HG03342 (cell line): Measurements from ENCODE around the gene TMPRSS15.

Source experiments
- ATAC-seq: cut with Tn5 transposase; IDR thresholded peaks from one replicate; pipeline ENCODE4 v1.9.1; 2021; ENCODE audit warnings: mild to moderate bottlenecking, moderate library complexity; ENCODE audit not compliant: unreplicated experiment

The TMPRSS15 gene

GRCh38 chr21:18248171-18248570, 155.4 kb downstream of the TMPRSS15 start:
- ATAC-seq: no peak

GRCh38 chr21:18245464-18245967, 158.1 kb downstream of the TMPRSS15 start:
- ATAC-seq: no peak

- ATAC-seq: no peak
Observed at GRCh38 chr21:18244671-18245463, 158.7 kb downstream of the TMPRSS15 start, which contains the start of gene CHODL. Gene CHODL, plus strand, starts transcription at chr21:18244833. Its CDS starts 391 bp downstream, at chr21:18245224.

- ATAC-seq: no peak
Observed at GRCh38 chr21:18235545-18235944, 168.0 kb downstream of the TMPRSS15 start.

- no peak for ATAC-seq
Observed at GRCh38 chr21:18228060-18228739, 175.4 kb downstream of the TMPRSS15 start.

GRCh38 chr21:18222346-18222745, 181.2 kb downstream of the TMPRSS15 start:
- ATAC-seq: no peak

- ATAC-seq: no peak
Observed at GRCh38 chr21:18220498-18220897, 183.1 kb downstream of the TMPRSS15 start.
